Breast epithelium (tissue), 4 donors: ENCODE results near the gene MAML3. TPM values are rescaled to one million over a fixed set of nuclear protein-coding genes. Genes with fewer than 3 reads are reported as not detected.

Source experiments
- DNase-seq, 2 donors: peaks; one replicate each; pipeline ENCODE4 v3.0.0-alpha.2; 2019; ENCODE audit warnings: low spot score in 2 of 2
- H3K27ac ChIP-seq, 2 donors: fragments of 200-600 bp; sonication (generic) in 1 of 2; one replicate each; pipeline ENCODE4 v1.5.1; 2016 to 2019; ENCODE audit warnings: mild to moderate bottlenecking in 1 of 2
- H3K27me3 ChIP-seq, 2 donors: fragments of 200-600 bp; sonication (generic) in 1 of 2; one replicate each; pipeline versions ENCODE4 v1.5.1 to v1.6.0; 2017 to 2019; ENCODE audit warnings: control low read depth in 1 of 2, mild to moderate bottlenecking in 1 of 2
- H3K36me3 ChIP-seq: fragments of 200-600 bp; one replicate; pipeline ENCODE4 v1.5.1; 2019
- H3K4me1 ChIP-seq, 2 donors: fragments of 200-600 bp; sonication (generic); one replicate each; pipeline ENCODE4 v1.5.1; 2016 to 2019; ENCODE audit warnings: control low read depth in 1 of 2
- H3K4me3 ChIP-seq, 3 donors: fragments of 200-600 bp; sonication (generic); 1 replicate in 2 of 3; 2 replicates in 1 of 3; pipeline ENCODE4 v1.5.1; 2016 to 2019; ENCODE audit warnings: mild to moderate bottlenecking in 3 of 3, moderate library complexity in 2 of 3
- H3K9me3 ChIP-seq, 2 donors: fragments of 200-600 bp; sonication (generic) in 1 of 2; one replicate each; pipeline ENCODE4 v1.5.1; 2016 to 2019; ENCODE audit warnings: control low read depth in 1 of 2
- CTCF ChIP-seq, 3 donors: fragments of 450-650 bp; IDR thresholded peaks; one replicate each; pipeline ENCODE4 v1.5.1; 2016 to 2017; ENCODE audit warnings: antibody characterized with exemption in 3 of 3, mild to moderate bottlenecking in 3 of 3, moderate library complexity in 3 of 3
- POLR2A ChIP-seq: fragments of 450-650 bp; IDR thresholded peaks from one replicate; pipeline ENCODE4 v1.6.1; 2016; ENCODE audit warnings: antibody characterized with exemption, mild to moderate bottlenecking, moderate library complexity
- POLR2AphosphoS5 ChIP-seq, 3 donors: sonication (generic); formaldehyde crosslinking; IDR thresholded peaks; one replicate each; pipeline ENCODE4 v1.6.1; 2017; ENCODE audit warnings: antibody characterized with exemption in 3 of 3
- intact Hi-C: fragments of 100-400 bp; cut with DNase I; formaldehyde crosslinking; loops from one replicate; pipeline ENCODE4 v1.15.1; 2023; ENCODE audit warnings: low total_unique reads
- total RNA-seq, 3 donors: library from RNA; depleted of rRNA; stranded (reverse); fragments of >200 nt; gene quantifications; one replicate each; pipeline ENCODE4 v1.1.0, GENCODE V29; 2016

MAML3 gene
- total RNA-seq, 3 donors from 2014 or later, result 5.0 to 16.8 (median 11.1) TPM

GRCh38 chr4:140052050-140052449 lies 101.9 kb downstream of the MAML3 start:
- peaks cover 0 to 2% of the 10 kb centered on the region in 2 donors for H3K4me1 ChIP-seq
- no peaks in the 10 kb centered on the region for H3K36me3 ChIP-seq
- TF ChIP-seq CTCF (IDR thresholded peaks at IDR 0.05) (peak in 1 of 3 donors; percentile 38), POLR2A (no peak)
- H3K9me3 ChIP-seq, result no peaks in the 10 kb centered on the region
- no peaks in the 10 kb centered on the region for H3K27me3 ChIP-seq
- intact Hi-C loops, result no loop called here
- H3K27ac ChIP-seq, result no peak overlapping the region
- no peak for DNase-seq
- no peak overlapping the region for H3K4me3 ChIP-seq

DNA sequence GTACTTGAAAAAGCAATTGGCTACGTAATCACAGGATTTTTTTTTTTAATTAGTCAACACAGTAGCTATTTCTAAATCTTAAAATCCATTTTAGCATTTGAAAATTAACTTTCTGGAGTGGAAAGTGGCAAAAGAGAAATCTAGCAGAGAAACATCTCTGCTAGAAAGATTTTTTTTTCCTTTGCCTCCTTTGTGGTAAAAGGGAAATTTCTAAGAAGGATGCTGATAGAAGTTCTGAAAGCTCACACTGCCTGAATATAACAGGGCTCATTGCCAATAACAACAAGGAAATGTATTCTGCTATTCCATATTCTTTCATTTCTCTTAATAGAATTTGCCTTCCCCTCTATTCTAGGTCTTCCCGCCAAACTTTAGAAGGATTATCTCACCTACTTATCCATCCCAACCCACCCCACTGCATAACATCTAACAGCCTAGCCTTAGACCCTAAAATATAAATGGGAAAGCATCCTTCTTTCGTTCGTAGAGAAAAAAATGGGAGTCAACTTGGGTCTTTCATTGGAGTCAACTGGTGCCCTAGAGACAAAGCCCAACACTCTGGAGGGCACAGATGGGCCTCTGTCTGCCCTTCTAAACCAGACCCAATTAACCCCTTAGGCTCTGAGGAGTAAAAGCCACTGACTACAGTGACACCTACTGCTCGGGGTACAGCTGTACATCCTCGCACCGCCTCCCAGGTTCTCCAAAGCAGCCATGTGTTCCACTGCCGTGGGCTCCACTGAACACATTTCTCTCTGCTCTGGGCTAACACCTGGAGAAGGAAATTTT lies 103.9 kb downstream of the MAML3 start:
- no peak for DNase-seq
- Histone ChIP-seq H3K36me3 (no peaks in the 10 kb centered on the region), H3K27me3 (no peaks in the 10 kb centered on the region), H3K9me3 (no peaks in the 10 kb centered on the region), H3K4me1 (peaks cover 0 to 6% of the 10 kb centered on the region in 2 donors), H3K27ac (peak overlapping the region; percentile 83 to 87), H3K4me3 (peak overlapping the region; percentile 37 to 61 (median 43))
- TF ChIP-seq POLR2A (no peak), POLR2AphosphoS5 (IDR thresholded peaks at IDR 0.05) (no peak), CTCF (IDR thresholded peaks at IDR 0.05) (no peak)
- intact Hi-C loops, result loop anchor here (5.0 kb wide), 1 partner anchor 102 kb away; the partner anchor contains the start of gene MAML3

- Histone ChIP-seq H3K4me1 (peaks cover 0 to 6% of the 10 kb centered on the region in 2 donors), H3K27me3 (no peaks in the 10 kb centered on the region), H3K36me3 (no peaks in the 10 kb centered on the region), H3K27ac (peak overlapping the region; percentile 83 to 87), H3K4me3 (peak overlapping the region; percentile 37 to 61 (median 43)), H3K9me3 (no peaks in the 10 kb centered on the region)
- DNase-seq, result peak in 1 of 2 donors; percentile 61
- no peak for TF ChIP-seq POLR2A
- peak; percentile 30 to 63 (median 35) for TF ChIP-seq POLR2AphosphoS5 (IDR thresholded peaks at IDR 0.05)
- intact Hi-C loops, result loop anchor here (5.0 kb wide), 1 partner anchor 103 kb away; the partner anchor contains the start of gene MAML3
Measured at GRCh38 chr4:140049024-140049848, 104.7 kb downstream of the MAML3 start.

DNA sequence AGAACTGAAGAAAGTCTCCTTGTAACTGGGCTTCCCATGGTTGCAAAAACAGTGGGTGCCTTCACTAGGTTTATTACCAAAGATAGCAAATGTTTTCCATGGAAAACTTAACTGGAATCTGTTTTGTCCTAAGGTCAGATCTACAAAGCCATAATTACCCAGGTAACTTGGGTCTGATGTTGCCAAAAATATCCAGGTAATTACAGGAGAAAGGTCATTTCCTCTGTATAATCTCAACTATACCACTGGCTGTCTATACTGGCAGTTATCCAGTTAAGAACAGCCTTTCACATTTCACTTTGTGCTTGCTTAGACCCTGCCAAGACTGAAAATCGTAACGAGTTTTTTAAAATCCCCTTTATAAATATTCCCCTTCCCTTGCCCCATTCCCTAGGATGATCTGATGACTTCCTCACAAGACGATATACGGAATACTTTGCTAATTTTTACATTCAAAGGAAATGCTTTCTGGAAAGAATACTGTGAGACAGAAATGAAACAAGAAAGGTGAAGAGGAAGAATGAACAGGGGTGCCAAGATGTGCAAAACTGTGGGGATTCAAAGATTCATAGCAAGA lies 105.5 kb downstream of the MAML3 start:
- H3K4me3 ChIP-seq, result peak overlapping the region; percentile 37 to 61 (median 43)
- no peaks in the 10 kb centered on the region for H3K36me3 ChIP-seq
- H3K9me3 ChIP-seq, result no peaks in the 10 kb centered on the region
- intact Hi-C loops, result loop anchor here (5.0 kb wide), 1 partner anchor 104 kb away; the partner anchor contains the start of gene MAML3
- peaks cover 0 to 6% of the 10 kb centered on the region in 2 donors for H3K4me1 ChIP-seq
- TF ChIP-seq POLR2A (no peak), CTCF (IDR thresholded peaks at IDR 0.05) (no peak), POLR2AphosphoS5 (IDR thresholded peaks at IDR 0.05) (no peak)
- DNase-seq, result no peak
- H3K27ac ChIP-seq, result peak overlapping the region; percentile 83 to 87
- H3K27me3 ChIP-seq, result no peaks in the 10 kb centered on the region

GRCh38 chr4:140047786-140048185 lies 106.2 kb downstream of the MAML3 start:
- no peak for DNase-seq
- Histone ChIP-seq H3K9me3 (no peaks in the 10 kb centered on the region), H3K4me3 (peak overlapping the region in 2 of 3 donors; percentile 8 to 16), H3K27ac (peak overlapping the region; percentile 83 to 87), H3K36me3 (no peaks in the 10 kb centered on the region), H3K27me3 (no peaks in the 10 kb centered on the region), H3K4me1 (peaks cover 0 to 6% of the 10 kb centered on the region in 2 donors)
- no peak for TF ChIP-seq CTCF (IDR thresholded peaks at IDR 0.05)
- intact Hi-C loops, result loop anchor here (5.0 kb wide), 1 partner anchor 105 kb away; the partner anchor contains the start of gene MAML3
